Neural progenitor cell (in vitro differentiated cells): ENCODE data around the gene MYB.

ENCODE experiments used
- EZH2 ChIP-seq: fragments of 200-600 bp; sonication (generic); IDR thresholded peaks from 2 replicates; pipeline ENCODE4 v1.6.1; 2017; ENCODE audit warnings: antibody characterized with exemption, mild to moderate bottlenecking, moderate library complexity
- EZH2phosphoT487 ChIP-seq: fragments of 200-600 bp; sonication (generic); IDR thresholded peaks from 2 replicates; pipeline ENCODE4 v1.6.1; 2017; ENCODE audit warnings: antibody characterized with exemption
- TF ChIP-seq, protein P1 (sequence below): fragments of 200-600 bp; sonication (generic); IDR thresholded peaks from 2 replicates; pipeline ENCODE4 v1.5.1; 2017; ENCODE audit warnings: antibody characterized with exemption, mild to moderate bottlenecking

DNA sequence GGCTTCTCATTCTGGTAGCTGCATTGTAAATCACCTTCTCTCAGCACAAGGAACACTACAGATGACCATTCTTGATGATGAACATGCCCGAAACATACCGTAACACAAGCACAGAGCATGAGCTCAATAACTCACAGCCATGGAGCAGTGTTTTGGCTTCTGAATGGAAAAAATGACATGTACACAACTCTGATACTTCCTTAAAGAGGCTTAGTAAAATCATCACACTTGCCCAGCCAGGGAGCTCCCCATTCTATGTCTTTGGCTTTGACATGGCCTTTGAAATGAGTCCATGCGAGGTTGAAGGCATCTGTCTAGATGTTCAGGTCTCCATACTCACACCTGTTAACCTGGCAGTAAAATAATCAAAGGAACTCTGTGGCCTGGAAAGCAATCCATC is 87.6 kb downstream of the MYB start:
- TF ChIP-seq, protein P1, sequence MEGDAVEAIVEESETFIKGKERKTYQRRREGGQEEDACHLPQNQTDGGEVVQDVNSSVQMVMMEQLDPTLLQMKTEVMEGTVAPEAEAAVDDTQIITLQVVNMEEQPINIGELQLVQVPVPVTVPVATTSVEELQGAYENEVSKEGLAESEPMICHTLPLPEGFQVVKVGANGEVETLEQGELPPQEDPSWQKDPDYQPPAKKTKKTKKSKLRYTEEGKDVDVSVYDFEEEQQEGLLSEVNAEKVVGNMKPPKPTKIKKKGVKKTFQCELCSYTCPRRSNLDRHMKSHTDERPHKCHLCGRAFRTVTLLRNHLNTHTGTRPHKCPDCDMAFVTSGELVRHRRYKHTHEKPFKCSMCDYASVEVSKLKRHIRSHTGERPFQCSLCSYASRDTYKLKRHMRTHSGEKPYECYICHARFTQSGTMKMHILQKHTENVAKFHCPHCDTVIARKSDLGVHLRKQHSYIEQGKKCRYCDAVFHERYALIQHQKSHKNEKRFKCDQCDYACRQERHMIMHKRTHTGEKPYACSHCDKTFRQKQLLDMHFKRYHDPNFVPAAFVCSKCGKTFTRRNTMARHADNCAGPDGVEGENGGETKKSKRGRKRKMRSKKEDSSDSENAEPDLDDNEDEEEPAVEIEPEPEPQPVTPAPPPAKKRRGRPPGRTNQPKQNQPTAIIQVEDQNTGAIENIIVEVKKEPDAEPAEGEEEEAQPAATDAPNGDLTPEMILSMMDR, result no peak
- TF ChIP-seq EZH2phosphoT487 (no peak), EZH2 (no peak)
